IMR-90 (cell line): ENCODE results near the gene GRID1. TPM values are rescaled to one million over a fixed set of nuclear protein-coding genes. Genes with fewer than 3 reads are reported as not detected.

Experiments used
- ATAC-seq: fragments of 200-7000 bp; cut with Tn5 transposase; 2 replicates; pipeline ENCODE4 v1.9.1; 2020; ENCODE audit warnings: low read depth, mild to moderate bottlenecking, moderate library complexity
- BruUV-seq: library from RNA; stranded (reverse); fragments of 400-500 nt; replicated peaks from 2 replicates; lab custom pipeline; 2021; lab: Mats Ljungman, UMichigan
- CTCF ChIA-PET: fragments of 300-600 bp; formaldehyde crosslinking; extraction: SDS; loops from one replicate; lab custom pipeline; 2021; ENCODE audit warnings: antibody characterized with exemption; lab: Yijun Ruan, JAX
- POLR2A ChIA-PET: fragments of 300-600 bp; sonication (Branson Sonifier 250); formaldehyde crosslinking; loops from one replicate; lab custom pipeline; 2022; ENCODE audit warnings: antibody characterized with exemption; ENCODE audit not compliant: unreplicated experiment; lab: Charles Lee
- DNase-seq: peaks from one replicate; pipeline ENCODE4 v3.0.0; 2013
- H2AFZ ChIP-seq: replicated peaks from 2 replicates; pipeline ENCODE3; 2013; ENCODE audit warnings: low read length, mild to moderate bottlenecking; ENCODE audit not compliant: poor library complexity
- H2AK5ac ChIP-seq: 2 replicates; pipeline ENCODE4 v1.6.1; 2013; ENCODE audit warnings: low read depth, low read length, inconsistent platforms
- H2AK9ac ChIP-seq: replicated peaks from 2 replicates; pipeline ENCODE3; 2013; ENCODE audit warnings: mild to moderate bottlenecking, low read depth, low read length, moderate library complexity; ENCODE audit not compliant: poor library complexity
- H2BK120ac ChIP-seq: 2 replicates; pipeline ENCODE4 v1.6.1; 2013; ENCODE audit warnings: low read depth, low read length, inconsistent platforms
- H2BK15ac ChIP-seq: 3 replicates; pipeline ENCODE4 v1.6.1; 2013; ENCODE audit warnings: low read depth, low read length, inconsistent platforms
- H2BK20ac ChIP-seq: 2 replicates; pipeline ENCODE4 v1.6.1; 2013; ENCODE audit warnings: low read depth, mild to moderate bottlenecking, inconsistent platforms, low read length, moderate library complexity
- H2BK5ac ChIP-seq: 2 replicates; pipeline ENCODE4 v1.6.1; 2013; ENCODE audit warnings: mild to moderate bottlenecking, low read depth, low read length, inconsistent platforms; ENCODE audit not compliant: poor library complexity, severe bottlenecking
- H3K14ac ChIP-seq: replicated peaks from 2 replicates; pipeline ENCODE4 v1.6.1; 2013; ENCODE audit warnings: low read depth, low read length, inconsistent platforms
- H3K18ac ChIP-seq: 2 replicates; pipeline ENCODE4 v1.6.1; 2013; ENCODE audit warnings: low read depth, low read length, control low read depth
- H3K23ac ChIP-seq: 2 replicates; pipeline ENCODE4 v1.6.1; 2013; ENCODE audit warnings: low read depth, low read length, inconsistent platforms
- H3K27ac ChIP-seq: 2 replicates; pipeline ENCODE4 v1.5.1; 2013; ENCODE audit warnings: mild to moderate bottlenecking, control low read depth, low read length; ENCODE audit not compliant: insufficient read depth
- H3K27me3 ChIP-seq: 2 replicates; pipeline ENCODE4 v1.6.1; 2013; ENCODE audit warnings: low read length; ENCODE audit not compliant: control insufficient read depth, insufficient read depth
- H3K36me3 ChIP-seq: 2 replicates; pipeline ENCODE4 v1.6.1; 2013; ENCODE audit warnings: low read length, mixed read lengths; ENCODE audit not compliant: control insufficient read depth, insufficient read depth
- H3K4ac ChIP-seq: 2 replicates; pipeline ENCODE4 v1.6.1; 2013; ENCODE audit warnings: low read depth, low read length, inconsistent platforms
- H3K4me1 ChIP-seq: 2 replicates; pipeline ENCODE4 v1.6.1; 2013; ENCODE audit warnings: low read length, mixed read lengths; ENCODE audit not compliant: control insufficient read depth, insufficient read depth
- H3K4me2 ChIP-seq: 2 replicates; pipeline ENCODE4 v1.6.1; 2013; ENCODE audit warnings: low read depth, mild to moderate bottlenecking, control low read depth, low read length, moderate library complexity
- H3K4me3 ChIP-seq: 2 replicates; pipeline ENCODE4 v1.5.1; 2013; ENCODE audit warnings: low read depth, mild to moderate bottlenecking, control low read depth, low read length, moderate library complexity; ENCODE audit not compliant: insufficient read depth
- H3K56ac ChIP-seq: 2 replicates; pipeline ENCODE4 v1.6.1; 2013; ENCODE audit warnings: low read length, inconsistent platforms; ENCODE audit not compliant: insufficient read depth; ENCODE audit errors: extremely low read depth
- H3K79me1 ChIP-seq, 2 experiments: 2 replicates each; pipeline ENCODE4 v1.6.1; 2013; ENCODE audit warnings: low read length in 2 of 2, inconsistent platforms in 1 of 2, low read depth in 1 of 2
- H3K9ac ChIP-seq: 2 replicates; pipeline ENCODE4 v1.6.1; 2013; ENCODE audit warnings: low read depth, low read length, control low read depth
- H3K9me1 ChIP-seq: 2 replicates; pipeline ENCODE4 v1.6.1; 2013; ENCODE audit warnings: low read length, inconsistent platforms; ENCODE audit not compliant: insufficient read depth
- H3K9me3 ChIP-seq: 2 replicates; pipeline ENCODE4 v1.6.1; 2013; ENCODE audit warnings: low read length; ENCODE audit not compliant: control insufficient read depth, insufficient read depth
- H4K20me1 ChIP-seq: 2 replicates; pipeline ENCODE4 v1.6.1; 2013; ENCODE audit warnings: low read length, inconsistent platforms; ENCODE audit not compliant: insufficient read depth
- H4K5ac ChIP-seq: 2 replicates; pipeline ENCODE4 v1.6.1; 2013; ENCODE audit warnings: mild to moderate bottlenecking, low read depth, low read length, control low read depth
- H4K8ac ChIP-seq, 2 experiments: 2 replicates each; pipeline ENCODE4 v1.6.1; 2013; ENCODE audit warnings: low read depth in 2 of 2, low read length in 2 of 2, control low read depth in 1 of 2, inconsistent platforms in 1 of 2
- H4K91ac ChIP-seq: 2 replicates; pipeline ENCODE4 v1.6.1; 2013; ENCODE audit warnings: low read depth, low read length, inconsistent platforms; ENCODE audit not compliant: insufficient read depth
- BHLHE40 ChIP-seq: fragments of 150-350 bp; IDR thresholded peaks from 2 replicates; pipeline ENCODE4 v1.6.1; 2016; ENCODE audit warnings: mild to moderate bottlenecking, low read depth, low read length
- CEBPB ChIP-seq: IDR thresholded peaks from 2 replicates; pipeline ENCODE4 v1.6.1; 2012; ENCODE audit warnings: low read depth, low read length, improper control_type of control experiment
- CHD1 ChIP-seq: IDR thresholded peaks from 2 replicates; pipeline ENCODE4 v1.6.1; 2012; ENCODE audit warnings: low read depth, low read length, improper control_type of control experiment
- ELK1 ChIP-seq: fragments of 150-350 bp; IDR thresholded peaks from 2 replicates; pipeline ENCODE4 v1.6.1; 2016; ENCODE audit warnings: low read depth, mild to moderate bottlenecking, low read length, moderate library complexity, borderline replicate concordance
- FOS ChIP-seq: fragments of 150-350 bp; IDR thresholded peaks from 2 replicates; pipeline ENCODE4 v1.6.1; 2016; ENCODE audit warnings: low read depth, low read length
- MAFK ChIP-seq: IDR thresholded peaks from 2 replicates; pipeline ENCODE4 v1.6.1; 2012; ENCODE audit warnings: low read depth, low read length, improper control_type of control experiment
- MAZ ChIP-seq: IDR thresholded peaks from 2 replicates; pipeline ENCODE4 v1.6.1; 2012; ENCODE audit warnings: low read depth, mild to moderate bottlenecking, low read length, improper control_type of control experiment, moderate library complexity, borderline replicate concordance
- MXI1 ChIP-seq: IDR thresholded peaks from 2 replicates; pipeline ENCODE4 v1.6.1; 2012; ENCODE audit warnings: low read depth, mild to moderate bottlenecking, low read length, moderate library complexity, borderline replicate concordance
- NFE2L2 ChIP-seq: fragments of 150-350 bp; IDR thresholded peaks from 2 replicates; pipeline ENCODE4 v1.6.1; 2016; ENCODE audit warnings: low read depth, mild to moderate bottlenecking, low read length
- POLR2A ChIP-seq: IDR thresholded peaks from 2 replicates; pipeline ENCODE4 v1.6.1; 2012; ENCODE audit warnings: mild to moderate bottlenecking, low read depth, low read length
- RAD21 ChIP-seq: IDR thresholded peaks from 2 replicates; pipeline ENCODE4 v1.6.1; 2012; ENCODE audit warnings: low read length, improper control_type of control experiment
- RCOR1 ChIP-seq: IDR thresholded peaks from 2 replicates; pipeline ENCODE4 v1.6.1; 2012; ENCODE audit warnings: mild to moderate bottlenecking, low read length, improper control_type of control experiment; ENCODE audit not compliant: insufficient replicate concordance
- RFX5 ChIP-seq: IDR thresholded peaks from 2 replicates; pipeline ENCODE4 v1.8.0; 2012; ENCODE audit warnings: low read depth, mild to moderate bottlenecking, low read length, moderate library complexity
- SMC3 ChIP-seq: fragments of 150-350 bp; IDR thresholded peaks from 2 replicates; pipeline ENCODE4 v1.6.1; 2016; ENCODE audit warnings: low read depth, mild to moderate bottlenecking, antibody characterized with exemption, low read length, moderate library complexity
- USF2 ChIP-seq: fragments of 150-350 bp; IDR thresholded peaks from 2 replicates; pipeline ENCODE4 v1.6.1; 2017; ENCODE audit warnings: mild to moderate bottlenecking, antibody characterized with exemption, low read length, low read depth
- WGBS, 2 experiments: methylation state at CpG; one replicate each; pipeline versions ENCODE4 v1.1.5 to v1.1.7; 2013; ENCODE audit warnings: missing lambda C conversion rate in 2 of 2; ENCODE audit not compliant: insufficient read length in 1 of 2; ENCODE audit errors: extremely low coverage in 2 of 2; 5-methylcytosine and 5-hydroxymethylcytosine counted together
- dilution Hi-C: fragments of 300-500 bp; cut with HindIII; formaldehyde crosslinking; loops from one replicate; pipeline ENCODE4 v1.14.3; 2018; ENCODE audit warnings: low sequenced_read_pairs; ENCODE audit not compliant: unreplicated experiment
- in situ Hi-C: fragments of 300-500 bp; cut with MboI; formaldehyde crosslinking; loops from 3 replicates; pipeline ENCODE4 v1.14.3; 2019; ENCODE audit warnings: low sequenced_read_pairs, inconsistent platforms, mixed read lengths
- intact Hi-C: fragments of 100-400 bp; cut with micrococcal nuclease; formaldehyde crosslinking; loops from 2 replicates; pipeline ENCODE4 v1.10.0; 2022
- polyA plus RNA-seq, 3 experiments: library from polyadenylated mRNA; depleted of rRNA; stranded (reverse); fragments of >200 nt; gene quantifications; 2 replicates each; pipeline ENCODE4 v1.2.3, GENCODE V29; 2012; ENCODE audit warnings: low replicate concordance in 1 of 3
- total RNA-seq: library from RNA; depleted of rRNA; stranded (reverse); fragments of >200 nt; gene quantifications from 2 replicates; pipeline ENCODE4 v1.2.3, GENCODE V29; 2012
- TF ChIP-seq, protein P1 (sequence below): conservative IDR thresholded peaks from 2 replicates; pipeline ENCODE4 v1.5.1; 2012; ENCODE audit warnings: mild to moderate bottlenecking, low read depth, low read length, improper control_type of control experiment

Gene GRID1
- total and polyA plus RNA-seq, 2 of the 4 experiments (the other 2 are of a cell fraction) = not detected

GRCh38 chr10:85611746-85612377 is 754.7 kb downstream of the GRID1 start:
- H2BK15ac ChIP-seq = no peak overlapping the region
- no peak overlapping the region for H3K27ac ChIP-seq
- dilution Hi-C loops = no loop called here
- H3K9ac ChIP-seq = no peak overlapping the region
- no peak overlapping the region for H4K91ac ChIP-seq
- no peak overlapping the region for H3K14ac ChIP-seq
- TF ChIP-seq CEBPB (no peak), MAZ (no peak), RCOR1 (no peak), MXI1 (no peak), RFX5 (no peak), ELK1 (no peak), SMC3 (no peak), USF2 (no peak), POLR2A (no peak), BHLHE40 (no peak), CHD1 (no peak), RAD21 (no peak), MAFK (no peak), FOS (no peak), NFE2L2 (no peak)
- TF ChIP-seq, protein P1, sequence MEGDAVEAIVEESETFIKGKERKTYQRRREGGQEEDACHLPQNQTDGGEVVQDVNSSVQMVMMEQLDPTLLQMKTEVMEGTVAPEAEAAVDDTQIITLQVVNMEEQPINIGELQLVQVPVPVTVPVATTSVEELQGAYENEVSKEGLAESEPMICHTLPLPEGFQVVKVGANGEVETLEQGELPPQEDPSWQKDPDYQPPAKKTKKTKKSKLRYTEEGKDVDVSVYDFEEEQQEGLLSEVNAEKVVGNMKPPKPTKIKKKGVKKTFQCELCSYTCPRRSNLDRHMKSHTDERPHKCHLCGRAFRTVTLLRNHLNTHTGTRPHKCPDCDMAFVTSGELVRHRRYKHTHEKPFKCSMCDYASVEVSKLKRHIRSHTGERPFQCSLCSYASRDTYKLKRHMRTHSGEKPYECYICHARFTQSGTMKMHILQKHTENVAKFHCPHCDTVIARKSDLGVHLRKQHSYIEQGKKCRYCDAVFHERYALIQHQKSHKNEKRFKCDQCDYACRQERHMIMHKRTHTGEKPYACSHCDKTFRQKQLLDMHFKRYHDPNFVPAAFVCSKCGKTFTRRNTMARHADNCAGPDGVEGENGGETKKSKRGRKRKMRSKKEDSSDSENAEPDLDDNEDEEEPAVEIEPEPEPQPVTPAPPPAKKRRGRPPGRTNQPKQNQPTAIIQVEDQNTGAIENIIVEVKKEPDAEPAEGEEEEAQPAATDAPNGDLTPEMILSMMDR = no peak
- intact Hi-C loops = no loop called here
- in situ Hi-C loops = no loop called here
- H3K56ac ChIP-seq = no peak overlapping the region
- ChIA-PET POLR2A (no interaction called here), CTCF (no interaction called here)
- no peak overlapping the region for H3K4me3 ChIP-seq
- peaks cover 27% of the 10 kb centered on the region for H3K9me3 ChIP-seq
- H3K23ac ChIP-seq = no peak overlapping the region
- H2BK20ac ChIP-seq = no peak overlapping the region
- no peaks in the 10 kb centered on the region for H3K4me1 ChIP-seq
- no peak overlapping the region for H3K4ac ChIP-seq
- ATAC-seq (no peak), DNase-seq (no peak)
- WGBS, 2 experiments = 90% methylated on average over 2 of the region's 7 CpGs; no CpG with 5 or more reads in 1 of the 2 experiments
- H4K20me1 ChIP-seq = no peaks in the 10 kb centered on the region
- no peak overlapping the region for H4K5ac ChIP-seq
- no peak overlapping the region for H2AK5ac ChIP-seq
- H3K36me3 ChIP-seq = no peaks in the 10 kb centered on the region
- no peak overlapping the region for H3K4me2 ChIP-seq
- no peaks in the 10 kb centered on the region for H3K79me1 ChIP-seq
- BruUV-seq = no TSS peak
- H2AK9ac ChIP-seq = no peak overlapping the region
- H2BK120ac ChIP-seq = no peak overlapping the region
- H3K9me1 ChIP-seq = no peaks in the 10 kb centered on the region
- H2BK5ac ChIP-seq = no peak overlapping the region
- no peak overlapping the region for H4K8ac ChIP-seq
- H3K18ac ChIP-seq = no peak overlapping the region
- no peaks in the 10 kb centered on the region for H3K27me3 ChIP-seq
- H2AFZ ChIP-seq = no peak overlapping the region
